ENCODE measurements around the gene PRKN.
"Not testable (repeated sequence)": the region's sequence is repeated elsewhere in the genome, so short reads cannot be mapped to it uniquely, and the experiment has no call there.

PRKN gene

GRCh38 chr6:162543221-162543620 is 184.3 kb downstream of the PRKN start:
- TF ChIP-seq CTCF (IDR thresholded peaks at IDR 0.05; ENCODE audit: low read depth, low read length, missing control alignments) = no peak
- no peak for DNase-seq (ENCODE audit: low read depth)
- H3K4me3 ChIP-seq (ENCODE audit: low read depth, low read length) = no peak overlapping the region

- no peak for DNase-seq (ENCODE audit: low read depth)
- no peak overlapping the region for H3K4me3 ChIP-seq (ENCODE audit: low read depth, low read length)
- TF ChIP-seq CTCF (IDR thresholded peaks at IDR 0.05; ENCODE audit: low read depth, low read length, missing control alignments) = no peak
These were observed 186.5 kb downstream of the PRKN start for GRCh38 chr6:162541019-162541601.

GRCh38 chr6:162539321-162539720 is 188.2 kb downstream of the PRKN start:
- no peak for TF ChIP-seq CTCF (IDR thresholded peaks at IDR 0.05; ENCODE audit: low read depth, low read length, missing control alignments)
- no peak for DNase-seq (ENCODE audit: low read depth)
- no peak overlapping the region for H3K4me3 ChIP-seq (ENCODE audit: low read depth, low read length)

GRCh38 chr6:162538643-162539064 is 188.9 kb downstream of the PRKN start:
- no peak for TF ChIP-seq CTCF (IDR thresholded peaks at IDR 0.05; ENCODE audit: low read depth, low read length, missing control alignments)
- DNase-seq (ENCODE audit: low read depth) = no peak
- no peak overlapping the region for H3K4me3 ChIP-seq (ENCODE audit: low read depth, low read length)

GRCh38 chr6:162533009-162533400 is 194.6 kb downstream of the PRKN start:
- no peak overlapping the region for H3K4me3 ChIP-seq (ENCODE audit: low read depth, low read length)
- TF ChIP-seq CTCF (IDR thresholded peaks at IDR 0.05; ENCODE audit: low read depth, low read length, missing control alignments) = no peak
- no peak for DNase-seq (ENCODE audit: low read depth)

GRCh38 chr6:162532283-162533008 is 195.1 kb downstream of the PRKN start:
- no peak for DNase-seq (ENCODE audit: low read depth)
- TF ChIP-seq CTCF (IDR thresholded peaks at IDR 0.05; ENCODE audit: low read depth, low read length, missing control alignments) = no peak
- no peak overlapping the region for H3K4me3 ChIP-seq (ENCODE audit: low read depth, low read length)

- not testable (repeated sequence) for DNase-seq (ENCODE audit: low read depth); H3K4me3 ChIP-seq (ENCODE audit: low read depth, low read length)
These were observed 196.2 kb downstream of the PRKN start for GRCh38 chr6:162531391-162531790.

Measured in GM12864 (cell line).